Epithelial cell of esophagus (primary cell): ENCODE results near the gene SAMD13.

ENCODE experiments used
- DNase-seq: peaks from one replicate; pipeline ENCODE4 v3.0.0; 2010; ENCODE audit warnings: low read depth
- H3K4me3 ChIP-seq: 2 replicates; pipeline ENCODE4 v1.5.1; 2011; ENCODE audit warnings: mild to moderate bottlenecking, low read length, control low read depth
- CTCF ChIP-seq: IDR thresholded peaks from 2 replicates; pipeline ENCODE4 v1.5.1; 2011; ENCODE audit warnings: low read depth, mild to moderate bottlenecking, low read length, control low read depth, inconsistent platforms; ENCODE audit not compliant: insufficient read depth; ENCODE audit errors: missing control alignments

The SAMD13 gene

GRCh38 chr1:84385347-84385746 is 83.8 kb downstream of the SAMD13 start:
- no peak for DNase-seq
- no peak for TF ChIP-seq CTCF
- no peak overlapping the region for H3K4me3 ChIP-seq

DNA sequence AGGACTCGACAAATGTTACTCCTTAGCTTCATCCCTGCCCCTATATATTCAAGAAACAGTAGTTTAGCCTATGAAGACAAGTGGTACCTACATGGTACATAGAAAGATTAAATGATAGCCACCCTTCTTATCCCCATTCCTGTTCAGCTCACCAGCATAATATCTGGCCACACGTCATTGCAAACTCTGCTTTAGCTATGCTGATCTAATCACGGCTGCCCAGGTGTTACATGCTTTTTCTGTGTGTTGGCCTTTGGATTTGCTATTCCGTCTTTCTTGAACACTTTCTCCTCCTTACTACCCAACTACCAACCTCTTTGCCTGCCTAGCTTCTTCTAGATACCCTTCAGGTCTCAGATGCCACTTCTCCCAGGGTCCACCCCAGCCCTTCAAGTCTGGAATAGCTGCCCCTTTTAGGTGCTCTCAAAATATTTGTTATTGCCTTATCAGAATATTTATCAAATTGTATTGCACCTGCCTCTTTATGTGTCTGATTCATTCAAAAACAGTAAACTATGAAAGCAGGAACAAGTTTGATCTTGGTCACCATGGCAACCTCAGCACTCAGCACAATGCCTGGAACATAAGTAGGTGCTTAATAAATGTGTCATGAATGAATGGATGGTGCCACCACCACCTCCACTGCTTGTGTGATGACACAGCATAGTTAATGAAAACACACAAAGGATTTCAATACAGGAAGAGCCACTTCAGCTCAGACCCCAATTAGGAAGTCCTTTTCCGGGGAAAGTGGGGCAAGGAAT is 85.4 kb downstream of the SAMD13 start:
- no peak for TF ChIP-seq CTCF
- H3K4me3 ChIP-seq = no peak overlapping the region
- peak; percentile 82 for DNase-seq

DNA sequence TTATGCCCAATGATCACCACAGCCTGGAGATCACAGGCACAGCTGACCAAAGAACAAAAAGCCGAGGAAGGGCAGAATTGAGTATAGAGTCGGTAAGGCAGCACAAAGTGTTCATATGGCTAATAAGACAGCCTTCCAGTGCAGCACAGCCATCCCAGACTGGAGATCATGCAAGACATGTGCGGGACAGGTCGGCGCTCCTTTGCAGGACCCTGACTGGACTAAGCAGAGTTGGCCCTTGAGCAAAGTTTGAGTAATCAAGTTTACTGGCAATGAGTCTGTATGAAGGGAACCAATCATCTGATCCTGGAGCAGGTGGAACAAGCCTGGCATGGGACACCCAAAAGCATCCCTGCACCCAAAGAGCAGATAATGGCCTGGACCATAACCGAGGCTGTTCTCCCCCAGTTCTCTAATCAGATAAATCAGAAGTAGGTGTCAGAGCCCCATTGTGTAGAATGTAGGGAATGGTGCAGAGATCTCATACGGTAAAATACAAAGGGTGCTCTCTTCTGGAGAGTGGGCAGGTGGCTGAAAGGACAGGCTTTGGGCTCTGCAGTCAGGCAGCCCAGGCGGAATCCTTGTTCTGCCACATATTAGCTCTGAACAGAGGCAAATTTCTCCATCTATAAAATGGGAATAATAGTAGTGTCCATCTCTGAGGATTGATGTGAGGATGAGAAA is 86.1 kb downstream of the SAMD13 start:
- TF ChIP-seq CTCF = no peak
- no peak for DNase-seq
- H3K4me3 ChIP-seq = no peak overlapping the region

- no peak for TF ChIP-seq CTCF
- DNase-seq = peak; percentile 71
- no peak overlapping the region for H3K4me3 ChIP-seq
Observed at GRCh38 chr1:84390226-84390625, 88.7 kb downstream of the SAMD13 start.

- no peak within 1 kb of the TSS for H3K4me3 ChIP-seq
- no peak for TF ChIP-seq CTCF
- DNase-seq = no peak
Observed at GRCh38 chr1:84398175-84399155, 97.0 kb downstream of the SAMD13 start, which contains the start of gene DNASE2B. Gene DNASE2B, plus strand, starts transcription at chr1:84398484. Its CDS starts 81 bp downstream, at chr1:84398565.
